A549 (cell line): ENCODE results near the gene ZNF397.

Experiments used
- CTCF ChIP-seq: fragments of >200 bp; sonication (Bioruptor Twin); formaldehyde crosslinking; IDR thresholded peaks from 3 replicates; pipeline ENCODE4 v1.5.1; 2016
- HMGXB4 ChIP-seq: fragments of 250-450 bp; sonication (Bioruptor Pico); IDR thresholded peaks from 2 replicates; pipeline ENCODE4 v1.5.0; 2021; ENCODE audit warnings: mild to moderate bottlenecking, moderate library complexity, borderline replicate concordance
- PHF8 ChIP-seq: fragments of 200-600 bp; sonication (generic); IDR thresholded peaks from 2 replicates; pipeline ENCODE4 v1.6.1; 2016; ENCODE audit warnings: low read depth, mild to moderate bottlenecking, antibody characterized with exemption, moderate library complexity, borderline replicate concordance
- REST ChIP-seq: fragments of 200-600 bp; sonication (generic); IDR thresholded peaks from 2 replicates; pipeline ENCODE4 v1.6.1; 2016; ENCODE audit warnings: antibody characterized with exemption, mild to moderate bottlenecking, moderate library complexity

GRCh38 chr18:35256947-35257346 lies 16.1 kb downstream of the ZNF397 start:
- TF ChIP-seq REST: no peak
- no peak for TF ChIP-seq PHF8
- TF ChIP-seq HMGXB4: no peak
- no peak for TF ChIP-seq CTCF
